ENCODE measurements around the gene PIGL.
"Not testable (repeated sequence)": the region's sequence is repeated elsewhere in the genome, so short reads cannot be mapped to it uniquely, and the experiment has no call there.

The PIGL gene

DNA sequence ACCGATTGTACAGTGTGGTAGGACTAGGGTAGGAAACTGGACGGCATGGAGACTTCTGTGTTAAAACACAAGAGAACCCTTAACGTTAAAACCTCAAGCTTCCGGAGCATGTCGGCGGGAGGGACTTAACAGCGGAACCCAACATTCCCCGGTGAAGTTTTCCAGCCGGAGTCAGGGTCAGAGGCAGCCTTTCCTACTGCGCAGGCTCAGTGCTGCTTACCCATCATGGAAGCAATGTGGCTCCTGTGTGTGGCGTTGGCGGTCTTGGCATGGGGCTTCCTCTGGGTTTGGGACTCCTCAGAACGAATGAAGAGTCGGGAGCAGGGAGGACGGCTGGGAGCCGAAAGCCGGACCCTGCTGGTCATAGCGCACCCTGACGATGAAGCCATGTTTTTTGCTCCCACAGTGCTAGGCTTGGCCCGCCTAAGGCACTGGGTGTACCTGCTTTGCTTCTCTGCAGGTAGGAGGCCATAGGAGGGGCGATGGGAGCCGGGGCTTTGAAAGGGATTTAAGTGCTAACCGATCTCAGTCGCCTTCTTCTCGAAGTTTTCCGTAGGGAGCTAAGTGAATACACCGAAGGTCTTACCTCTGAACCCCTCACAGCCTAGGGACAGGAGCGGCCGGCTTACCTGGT lies at the start of gene PIGL:
TSS of gene PIGL (plus strand) at position 209 of the 634 bp plus-strand sequence. CDS start at position 226, 17 bp downstream.
- peak; percentile 70 for DNase-seq (ENCODE audit: low read depth)

DNA sequence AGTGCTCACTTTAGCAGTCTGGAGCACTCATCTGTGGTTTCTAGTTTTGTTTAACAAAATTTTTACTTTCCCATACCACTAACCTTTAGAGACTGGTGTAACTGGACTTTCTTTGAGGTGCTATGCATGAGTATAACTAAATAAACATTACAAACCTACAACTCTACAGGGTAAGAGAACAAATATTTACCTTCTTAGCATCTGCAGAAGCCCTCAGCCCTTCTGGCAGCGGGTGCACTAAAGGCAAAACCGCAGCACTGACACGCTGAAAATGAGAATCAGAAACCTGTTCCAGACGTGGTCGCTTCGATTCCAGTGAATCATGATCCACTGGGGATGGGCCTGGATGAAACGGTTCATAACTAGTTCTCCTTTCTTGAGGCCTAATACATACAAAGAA lies 45.4 kb upstream of the PIGL start:
- no peak for DNase-seq (ENCODE audit: low read depth)

DNA sequence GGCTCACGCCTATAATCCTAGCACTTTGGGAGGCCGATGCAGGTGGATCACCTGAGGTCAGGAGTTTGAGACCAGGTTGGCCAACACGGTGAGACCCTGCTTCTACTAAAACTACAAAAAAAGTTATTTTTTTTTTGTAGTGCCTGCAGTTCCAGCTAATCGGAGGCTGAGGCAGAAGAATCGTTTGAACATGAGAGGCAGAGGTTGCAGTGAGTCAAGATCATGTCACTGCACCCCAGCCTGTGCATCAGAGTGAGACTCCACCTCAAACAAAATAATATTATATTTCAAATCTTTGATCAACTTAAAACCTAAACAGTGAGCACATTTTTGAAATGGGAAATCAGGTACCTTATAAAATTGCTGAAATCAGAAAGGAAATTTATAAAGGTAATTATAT lies 38.2 kb upstream of the PIGL start:
- DNase-seq (ENCODE audit: low read depth): no peak

DNA sequence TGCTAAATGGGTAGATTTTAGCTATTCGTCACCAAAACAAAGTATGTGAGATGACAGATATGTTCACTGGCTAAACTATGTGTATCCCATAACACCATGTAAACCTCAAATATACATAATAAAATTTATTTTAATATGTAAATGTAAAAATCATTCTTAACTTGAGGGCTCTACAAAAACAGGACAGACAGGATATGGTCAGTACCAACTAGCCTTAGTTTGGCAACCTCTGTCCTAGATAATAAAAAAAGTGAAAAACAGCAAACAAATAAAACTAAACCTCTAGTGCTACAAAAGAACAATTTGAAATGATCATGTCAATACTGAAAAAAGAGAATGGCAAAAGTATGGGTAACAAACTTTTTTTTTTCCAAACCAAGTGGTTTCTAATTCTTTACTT lies 35.4 kb upstream of the PIGL start:
- no peak for DNase-seq (ENCODE audit: low read depth)

DNA sequence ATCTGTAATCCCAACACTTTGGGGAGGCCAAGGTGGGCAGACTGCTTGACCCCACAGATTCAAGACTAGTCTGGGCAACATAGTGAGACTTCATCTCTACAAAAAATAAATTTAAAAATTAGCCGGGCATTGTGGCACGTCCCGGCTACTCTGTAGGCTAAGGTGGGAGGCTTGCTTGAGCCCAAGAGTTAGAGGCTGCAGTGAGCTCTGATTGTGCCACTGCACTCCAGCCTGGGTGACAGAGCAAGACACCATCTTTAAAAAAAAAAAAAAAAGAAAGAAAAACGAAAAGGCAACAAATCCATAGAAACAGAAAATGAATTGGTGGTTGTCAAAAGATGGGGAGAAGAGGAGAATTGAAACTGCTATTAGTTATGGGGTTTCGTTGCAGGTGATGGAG lies 29.4 kb upstream of the PIGL start:
- no peak for DNase-seq (ENCODE audit: low read depth)

DNA sequence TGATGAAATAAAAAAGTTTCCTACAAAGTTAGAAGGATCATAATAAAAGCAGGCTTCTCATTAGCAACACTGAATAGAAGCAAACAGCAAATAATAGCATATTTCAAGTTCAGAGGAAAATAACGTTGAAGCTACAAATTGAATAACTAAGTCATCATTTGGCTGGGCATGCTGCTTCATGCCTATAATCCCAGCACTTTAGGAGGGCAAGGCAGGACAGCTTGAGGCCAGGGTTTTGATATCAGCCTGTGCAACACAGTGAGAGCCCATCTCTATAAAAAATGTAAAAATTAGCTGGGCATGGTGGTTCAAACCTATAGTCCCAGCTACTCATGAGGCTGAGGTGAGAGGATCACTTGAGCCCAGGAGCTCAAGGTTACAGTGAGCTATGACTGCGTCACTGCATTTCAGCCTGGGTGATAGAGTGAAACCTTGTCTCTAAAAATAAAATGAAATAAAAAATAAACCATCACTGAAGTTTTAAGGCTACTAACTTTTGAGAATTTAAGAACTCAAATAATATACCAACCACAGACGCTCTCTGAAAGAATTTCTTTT lies 27.1 kb upstream of the PIGL start:
- DNase-seq (ENCODE audit: low read depth): no peak

DNA sequence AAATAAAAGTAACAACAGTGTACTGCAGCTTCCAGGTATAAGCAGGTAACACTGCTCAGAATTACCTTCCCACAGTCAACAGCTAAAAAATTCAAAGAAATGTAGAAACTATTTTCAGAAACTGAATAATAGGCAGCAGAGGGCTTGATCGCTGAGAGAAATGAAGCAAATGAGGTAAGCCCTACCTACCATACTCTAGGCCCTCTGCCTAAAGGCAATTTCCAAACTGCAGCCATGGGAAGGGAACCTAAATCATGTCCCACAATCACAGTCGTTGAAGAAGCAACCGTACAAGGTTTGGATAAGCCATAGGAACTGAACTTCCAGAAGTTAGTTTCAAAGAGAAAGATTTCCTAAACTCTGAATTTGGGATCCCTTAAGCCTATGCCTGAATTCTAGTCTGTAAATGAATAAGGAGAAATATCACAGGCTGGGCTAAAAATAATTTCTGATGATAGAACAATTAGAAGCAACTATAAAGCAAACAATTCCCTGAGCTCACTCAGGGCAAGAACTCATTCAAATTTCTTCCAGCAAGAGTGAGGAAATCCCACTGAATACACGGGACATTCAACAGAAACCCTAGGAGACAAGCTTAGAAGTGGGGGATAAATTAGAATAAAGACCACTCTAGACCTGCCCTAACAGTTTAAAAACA lies 26.2 kb upstream of the PIGL start:
- DNase-seq (ENCODE audit: low read depth): no peak

DNA sequence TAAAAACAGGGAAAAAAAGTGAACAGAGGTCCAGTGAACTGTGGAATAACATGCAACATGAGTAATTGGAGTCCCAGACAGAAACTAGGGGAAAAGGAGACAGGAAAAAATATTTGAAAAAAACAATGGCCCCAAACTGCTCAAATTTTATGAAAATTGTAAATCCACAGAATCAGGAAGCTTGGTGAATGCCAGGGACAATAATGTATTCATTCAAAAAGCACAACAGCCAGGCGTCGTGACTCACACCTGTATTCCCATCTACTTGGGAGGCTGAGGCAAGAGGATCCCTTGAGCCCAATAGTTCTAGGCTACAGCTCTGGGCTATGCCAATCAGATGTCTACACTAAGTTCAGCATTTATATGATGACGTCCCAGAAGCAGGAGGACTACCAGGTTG lies 25.4 kb upstream of the PIGL start:
- DNase-seq (ENCODE audit: low read depth): no peak

DNA sequence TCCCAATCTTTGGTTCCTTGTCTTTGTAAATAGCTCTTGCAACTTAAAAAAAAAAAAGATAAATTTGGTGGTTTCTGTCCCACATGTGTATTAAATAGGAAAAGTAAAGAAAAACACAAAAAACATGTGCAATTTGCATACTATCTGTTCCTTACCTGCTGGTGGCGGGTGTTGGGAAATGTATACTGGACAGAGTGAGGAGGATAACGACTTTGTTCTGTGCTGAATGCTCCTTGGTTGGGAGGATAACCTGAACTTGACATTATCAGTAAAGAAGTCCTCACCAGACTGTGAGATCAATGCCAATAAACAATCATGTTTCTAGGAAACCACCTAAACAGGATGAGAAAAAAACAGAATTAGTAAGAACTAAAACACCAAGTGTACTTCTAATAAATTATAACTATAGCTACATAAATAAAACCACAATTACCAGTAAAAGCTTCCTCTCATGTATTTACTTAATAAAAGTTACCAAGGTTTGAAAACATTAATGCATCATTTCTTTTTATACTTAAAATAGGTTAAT lies 22.6 kb upstream of the PIGL start:
- DNase-seq (ENCODE audit: low read depth): not testable (repeated sequence)

DNA sequence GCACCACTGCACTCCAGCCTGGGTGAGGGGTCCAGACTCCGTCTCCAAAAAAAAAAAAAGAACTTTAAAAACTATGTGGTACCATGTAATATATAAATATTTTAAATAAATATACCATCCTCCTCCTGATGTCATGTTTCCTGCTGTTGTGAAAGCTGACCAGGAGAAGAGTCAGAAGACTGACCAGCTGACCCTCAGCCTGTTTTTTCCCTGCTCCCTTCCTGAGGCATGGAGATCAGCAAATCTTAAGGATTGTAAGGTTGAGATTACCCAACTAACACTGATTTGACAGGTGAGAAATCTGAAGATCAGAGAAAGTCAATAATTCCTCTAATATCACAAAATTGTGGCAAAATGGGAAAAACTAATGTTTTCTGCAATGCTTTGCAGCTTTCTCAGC lies 19.7 kb upstream of the PIGL start:
- no peak for DNase-seq (ENCODE audit: low read depth)

DNA sequence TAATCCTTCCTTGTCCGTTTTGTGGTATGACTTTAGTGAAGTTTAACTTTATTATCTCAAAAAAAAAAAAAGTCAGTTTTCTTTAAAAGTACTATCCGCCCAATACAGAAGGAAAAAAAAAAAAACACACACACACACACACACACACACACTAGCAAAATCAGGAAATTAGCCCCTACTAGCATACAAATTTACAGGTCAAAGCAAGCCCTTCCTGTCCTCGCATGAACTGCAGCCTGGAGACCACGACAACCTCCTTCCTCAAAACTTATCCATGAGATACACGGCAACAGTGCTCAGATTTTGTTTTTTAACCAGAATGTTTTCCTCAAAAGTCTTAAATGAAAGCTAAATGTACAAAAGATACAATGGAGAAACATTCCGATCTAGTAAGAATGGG lies 17.9 kb upstream of the PIGL start:
- DNase-seq (ENCODE audit: low read depth): no peak

DNA sequence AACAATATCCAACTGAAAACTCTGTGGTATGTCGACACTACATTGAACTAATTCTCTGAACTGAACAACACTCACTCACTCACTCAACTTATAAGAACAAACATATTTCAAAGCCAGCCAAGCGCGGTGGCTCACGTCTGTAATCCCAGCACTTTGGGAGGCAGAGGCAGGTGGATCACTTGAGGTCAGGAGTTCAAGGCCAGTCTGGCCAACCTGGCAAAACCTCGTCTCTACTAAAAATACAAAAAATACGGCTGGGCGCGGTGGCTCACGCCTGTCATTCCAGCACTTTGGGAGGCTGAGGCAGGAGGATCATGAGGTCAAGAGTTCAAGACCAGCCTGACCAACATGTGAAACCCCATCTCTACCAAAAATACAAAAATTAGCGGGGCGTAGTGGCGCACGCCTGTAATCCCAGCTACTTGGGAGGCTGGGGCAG lies 15.3 kb upstream of the PIGL start:
- not testable (repeated sequence) for DNase-seq (ENCODE audit: low read depth)

DNA sequence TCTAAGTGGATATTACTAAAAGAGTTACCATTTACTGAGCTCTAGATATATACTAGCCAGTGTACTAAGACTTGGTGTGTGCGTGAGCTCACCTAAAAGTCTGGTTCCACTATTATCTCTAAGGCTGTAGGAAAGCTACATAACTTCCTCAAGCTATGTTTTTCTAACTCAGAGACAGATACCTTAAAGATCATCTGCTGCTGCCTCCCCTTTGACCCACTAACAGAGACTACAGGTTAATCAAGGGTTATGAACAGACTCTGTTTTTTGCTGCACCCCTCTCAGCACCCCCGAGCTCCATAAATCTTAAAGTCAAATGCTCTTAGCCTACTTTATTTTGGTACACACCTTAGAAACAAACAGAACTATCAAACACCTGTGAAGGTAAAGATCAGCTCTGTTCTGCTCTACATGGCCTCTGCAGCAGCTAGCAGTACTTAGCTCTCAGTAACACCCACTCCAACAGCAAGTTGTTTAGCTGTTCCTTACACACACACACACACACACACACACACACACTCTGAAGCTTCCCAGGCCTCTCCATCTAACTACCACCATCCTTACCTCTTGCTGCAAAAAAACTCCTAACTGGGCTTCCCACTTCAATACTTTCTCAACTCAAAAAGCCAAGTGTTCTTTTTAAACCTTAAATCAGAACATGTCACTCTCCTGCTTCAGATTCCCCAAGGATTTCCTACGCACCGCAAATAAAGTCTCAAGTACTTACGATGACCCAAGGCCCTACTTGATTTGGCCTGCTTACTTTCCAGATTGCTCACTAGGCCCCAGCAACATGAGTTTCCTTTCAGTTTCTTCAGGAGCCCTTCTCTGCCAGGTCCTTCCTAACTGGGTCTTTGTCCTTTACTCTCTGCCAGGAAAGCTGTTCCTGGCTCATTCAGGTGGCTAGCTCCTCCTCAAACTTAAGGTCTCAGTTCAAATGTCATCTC lies 14.2 kb upstream of the PIGL start:
- DNase-seq (ENCODE audit: low read depth): not testable (repeated sequence)

DNA sequence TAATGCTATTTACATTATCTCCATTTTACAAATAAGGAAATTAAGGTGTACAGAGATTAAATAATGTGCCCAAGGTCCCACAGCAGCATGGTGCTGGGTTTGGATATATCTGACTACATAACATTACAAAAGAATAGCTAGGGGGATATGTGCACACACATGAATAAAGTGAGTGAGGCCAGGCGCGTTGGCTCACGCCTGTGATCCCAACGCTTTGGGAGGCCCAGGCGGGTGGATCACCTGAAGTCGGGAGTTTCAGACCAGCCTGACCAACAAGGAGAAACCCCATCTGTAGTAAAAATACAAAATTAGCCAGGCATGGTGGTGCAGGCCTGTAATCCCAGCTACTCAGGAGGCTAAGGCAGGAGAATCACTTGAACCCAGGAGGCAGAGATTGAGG lies 12.2 kb upstream of the PIGL start:
- not testable (repeated sequence) for DNase-seq (ENCODE audit: low read depth)

DNA sequence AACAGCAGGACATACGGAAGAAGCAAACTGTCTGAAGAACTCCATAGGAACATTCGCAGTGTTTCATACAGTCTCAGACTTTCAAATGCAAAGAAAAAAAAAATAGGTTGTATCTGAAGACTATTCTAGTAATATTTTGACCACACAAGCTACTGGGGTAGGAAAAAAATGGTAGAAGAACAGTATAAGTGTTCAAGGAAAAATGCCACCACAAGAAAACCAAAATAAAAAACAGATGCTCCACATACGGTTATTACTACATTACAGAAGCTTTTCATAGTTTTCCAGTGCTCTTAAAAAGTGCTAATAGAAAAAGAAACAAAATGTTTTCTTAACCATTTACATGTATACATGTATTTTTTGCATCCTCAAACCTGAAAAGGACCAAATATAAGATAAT lies 5.4 kb upstream of the PIGL start:
- no peak for DNase-seq (ENCODE audit: low read depth)

DNA sequence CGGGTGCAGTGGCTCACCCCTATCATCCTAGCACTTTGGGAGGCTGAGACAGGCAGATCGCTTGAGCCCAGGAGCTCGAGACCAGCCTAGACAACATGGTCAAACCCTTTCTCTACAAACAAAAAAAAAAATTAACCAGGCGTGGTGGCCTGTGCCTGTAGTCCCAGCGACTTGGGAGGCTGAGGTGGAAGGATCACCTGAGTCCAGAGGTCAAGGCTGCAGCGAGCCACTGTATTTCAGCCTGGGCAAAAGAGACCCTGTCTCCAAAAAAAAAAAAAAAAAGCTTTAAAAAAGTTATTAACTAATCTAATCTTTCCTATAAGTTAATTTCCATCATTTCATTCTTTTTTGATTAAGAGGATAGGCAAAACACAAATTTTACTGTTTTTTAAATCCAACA lies 4.2 kb upstream of the PIGL start:
- DNase-seq (ENCODE audit: low read depth): no peak

DNA sequence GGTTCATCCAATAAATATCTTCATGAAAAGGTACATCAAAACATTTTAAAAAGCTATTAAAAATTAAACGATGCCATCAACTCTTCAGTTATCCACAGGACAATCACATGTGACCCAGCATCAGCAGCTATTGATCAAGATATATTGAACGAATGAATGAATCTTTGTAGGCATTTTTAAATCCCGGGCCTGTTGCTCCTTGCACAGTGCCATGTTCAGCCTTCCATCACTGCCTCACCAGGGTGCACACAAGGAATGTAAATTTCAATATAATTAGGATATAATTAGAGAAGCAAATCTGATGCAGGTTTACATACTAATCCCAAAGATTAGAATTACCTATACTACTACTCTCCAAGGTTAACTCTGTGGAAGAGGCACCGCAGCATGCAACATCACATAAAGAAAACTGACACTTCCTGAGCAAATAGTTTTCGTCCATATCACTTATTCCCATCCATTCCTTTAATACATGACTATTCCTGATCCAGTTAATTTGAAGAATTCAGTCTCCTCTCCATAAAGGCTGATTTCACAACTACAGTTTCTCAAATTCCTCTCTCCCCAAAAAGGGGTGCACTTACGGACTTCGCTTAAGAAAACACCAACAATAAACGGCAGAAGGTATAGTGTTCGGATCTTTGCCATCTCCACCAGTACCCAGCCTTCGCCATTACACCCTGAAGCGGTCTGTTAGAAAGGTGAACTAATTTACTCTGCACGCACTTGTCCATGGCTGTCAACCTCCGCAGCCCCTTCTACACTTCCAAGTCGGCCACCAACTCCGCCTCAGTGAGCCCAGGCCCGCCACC lies 2.6 kb upstream of the PIGL start:
- DNase-seq (ENCODE audit: low read depth): no peak

DNA sequence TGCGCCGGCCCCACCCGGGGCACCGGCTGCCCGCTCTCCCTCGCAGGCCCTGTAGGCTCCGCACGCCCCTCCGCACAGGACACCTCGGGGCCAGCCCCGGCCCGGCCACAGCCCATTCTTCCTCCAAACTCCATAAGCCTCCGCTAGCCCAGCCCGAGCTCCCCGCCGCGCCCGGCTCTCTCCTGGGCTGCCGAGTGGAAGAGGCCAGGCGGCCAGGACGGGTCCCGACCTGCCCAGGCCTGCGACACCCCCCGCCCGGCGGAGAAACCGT lies 2.1 kb upstream of the PIGL start:
- DNase-seq (ENCODE audit: low read depth): no peak

DNA sequence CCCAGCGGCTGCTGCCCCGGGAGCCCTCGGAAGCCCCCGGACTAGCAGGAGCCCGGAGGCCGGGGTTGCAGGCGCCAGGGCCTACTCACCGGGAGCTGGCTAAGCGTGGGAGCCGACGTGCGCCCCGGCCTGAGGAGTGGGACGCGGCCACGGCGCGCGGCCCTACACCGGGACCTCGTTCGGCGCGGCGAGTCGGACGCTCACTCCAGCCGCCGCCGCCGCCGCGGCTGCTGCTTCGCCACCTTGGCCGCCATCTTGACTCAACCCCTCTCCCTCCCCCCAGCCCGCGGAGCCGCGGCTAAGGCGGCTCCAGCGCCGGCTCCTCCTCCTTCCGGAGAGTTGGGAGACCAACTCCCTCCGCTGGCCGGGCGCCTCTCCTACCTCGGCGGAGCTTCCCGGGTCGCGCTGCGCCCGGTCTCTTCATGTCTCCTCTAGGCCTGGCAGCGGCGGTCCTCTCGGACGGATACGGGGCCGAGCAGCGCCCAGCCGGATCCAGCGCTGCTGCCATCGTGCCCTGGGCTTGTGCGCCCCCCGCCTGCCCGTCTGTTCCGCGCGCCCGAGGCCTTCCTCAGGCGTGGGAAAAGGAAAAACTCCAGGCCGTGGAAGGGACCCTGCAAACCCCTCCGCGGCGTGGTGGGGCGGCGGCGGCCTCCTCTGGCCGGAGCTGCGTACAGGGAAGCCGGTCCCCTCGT lies 1.6 kb upstream of the PIGL start, which contains the start of gene NCOR1:
TSS of gene NCOR1 (minus strand) at position 262 of the 692 bp plus-strand sequence. CDS start 20,965 bp downstream, outside the sequence.
- peak; percentile 66 for DNase-seq (ENCODE audit: low read depth)

DNA sequence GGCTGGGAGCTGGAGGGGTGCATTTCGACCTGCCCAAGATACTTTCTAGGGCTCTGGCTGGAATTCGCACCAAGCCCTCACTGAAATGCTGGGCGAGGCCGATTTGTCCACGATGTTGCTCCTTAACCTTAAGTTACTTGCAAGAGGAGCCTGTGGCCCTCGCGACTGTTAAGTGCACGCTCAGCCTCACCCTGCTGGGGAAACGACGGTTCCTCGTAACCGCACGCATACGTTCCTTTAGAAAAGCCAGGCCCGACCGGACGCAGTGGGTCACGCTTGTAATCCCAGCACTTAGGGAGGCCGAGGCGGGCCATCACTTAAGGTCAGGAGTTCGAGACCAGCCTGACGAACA lies 1.1 kb upstream of the PIGL start:
- peak; percentile 13 for DNase-seq (ENCODE audit: low read depth)

Measured in stimulated activated CD8-positive, alpha-beta memory T cell treated with anti-CD3 and anti-CD28 coated beads, Interleukin-15, amount 100 ng/mL, for 24 hours (primary cell).